Brain pericyte (primary cell): ENCODE measurements around the gene THUMPD2.
"Not testable (repeated sequence)": the region's sequence is repeated elsewhere in the genome, so short reads cannot be mapped to it uniquely, and the experiment has no call there.

Source experiments
- DNase-seq: peaks from one replicate; pipeline ENCODE4 v3.0.0-alpha.2; 2012; ENCODE audit warnings: low read depth, low spot score

THUMPD2 gene

GRCh38 chr2:39778775-39779340 is at the start of gene THUMPD2:
Gene THUMPD2 (minus strand): TSS chr2:39779258. CDS start chr2:39779239, 19 bp downstream.
- DNase-seq, result no peak

- no peak for DNase-seq
Observed at GRCh38 chr2:39821871-39822270, 42.8 kb upstream of the THUMPD2 start.

GRCh38 chr2:39816845-39817244 is 37.8 kb upstream of the THUMPD2 start:
- DNase-seq, result no peak

GRCh38 chr2:39816428-39816827 is 37.4 kb upstream of the THUMPD2 start:
- DNase-seq, result no peak

- DNase-seq, result no peak
Observed at GRCh38 chr2:39805936-39806608, 27.0 kb upstream of the THUMPD2 start.

- DNase-seq, result no peak
Observed at GRCh38 chr2:39803839-39804238, 24.8 kb upstream of the THUMPD2 start.

GRCh38 chr2:39800752-39801151 is 21.7 kb upstream of the THUMPD2 start:
- DNase-seq, result no peak

- DNase-seq, result no peak
Observed at GRCh38 chr2:39796134-39796533, 17.1 kb upstream of the THUMPD2 start.

GRCh38 chr2:39790216-39790818 is 11.3 kb upstream of the THUMPD2 start:
- DNase-seq, result not testable (repeated sequence)

GRCh38 chr2:39787950-39788349 is 8.9 kb upstream of the THUMPD2 start:
- no peak for DNase-seq

GRCh38 chr2:39786761-39787522 is 7.9 kb upstream of the THUMPD2 start:
- no peak for DNase-seq

- no peak for DNase-seq
Observed at GRCh38 chr2:39782591-39782990, 3.5 kb upstream of the THUMPD2 start.

GRCh38 chr2:39781697-39782096 is 2.6 kb upstream of the THUMPD2 start:
- DNase-seq, result no peak

GRCh38 chr2:39780825-39781600 is 2.0 kb upstream of the THUMPD2 start:
- DNase-seq, result no peak

- no peak for DNase-seq
Observed at GRCh38 chr2:39779927-39780326, 869 bp upstream of the THUMPD2 start.

GRCh38 chr2:39779341-39779851 is 338 bp upstream of the THUMPD2 start:
- no peak for DNase-seq

GRCh38 chr2:39778233-39778632 is 825 bp downstream of the THUMPD2 start:
- no peak for DNase-seq

- no peak for DNase-seq
Observed at GRCh38 chr2:39772812-39773152, 6.3 kb downstream of the THUMPD2 start.

- DNase-seq, result no peak
Observed at GRCh38 chr2:39772086-39772811, 6.8 kb downstream of the THUMPD2 start.

GRCh38 chr2:39762448-39762847 is 16.6 kb downstream of the THUMPD2 start:
- no peak for DNase-seq

- DNase-seq, result no peak
Observed at GRCh38 chr2:39757156-39757555, 21.9 kb downstream of the THUMPD2 start.
